HG03520 (cell line): ENCODE results near the gene BTK.
"Not testable (repeated sequence)": the region's sequence is repeated elsewhere in the genome, so short reads cannot be mapped to it uniquely, and the experiment has no call there.

Source experiments
- ATAC-seq: cut with Tn5 transposase; IDR thresholded peaks from one replicate; pipeline ENCODE4 v1.9.1; 2021; ENCODE audit warnings: mild to moderate bottlenecking, moderate library complexity; ENCODE audit not compliant: unreplicated experiment

The BTK gene

DNA sequence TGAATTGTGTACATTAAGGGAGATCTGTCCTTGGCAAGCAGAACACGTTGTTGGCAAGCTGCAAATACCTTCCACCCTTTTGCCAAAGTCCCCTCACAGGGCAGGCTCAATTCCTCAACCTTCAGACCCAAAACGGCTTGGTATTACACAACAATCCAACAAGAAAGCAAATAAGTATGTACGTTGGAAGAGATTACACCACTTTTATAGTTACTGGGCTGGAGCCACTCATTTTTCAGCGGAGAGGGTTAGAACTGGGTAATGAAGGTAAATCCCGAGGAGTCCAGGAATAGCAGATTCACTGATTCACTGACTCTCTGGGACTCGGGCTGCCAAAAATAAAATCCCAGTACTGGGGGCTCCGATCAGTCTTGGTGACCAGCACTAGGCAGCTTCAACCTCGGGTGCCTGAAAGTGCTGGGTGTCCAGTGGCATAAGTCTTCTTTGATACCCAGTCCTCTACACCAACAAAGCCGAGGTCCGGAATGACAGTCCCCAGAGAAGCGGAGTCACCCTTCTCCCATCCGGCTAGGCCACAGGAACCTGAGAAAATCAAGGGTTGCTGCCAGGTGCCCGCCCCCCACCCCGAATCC lies 38.0 kb downstream of the BTK start:
- ATAC-seq = no peak

DNA sequence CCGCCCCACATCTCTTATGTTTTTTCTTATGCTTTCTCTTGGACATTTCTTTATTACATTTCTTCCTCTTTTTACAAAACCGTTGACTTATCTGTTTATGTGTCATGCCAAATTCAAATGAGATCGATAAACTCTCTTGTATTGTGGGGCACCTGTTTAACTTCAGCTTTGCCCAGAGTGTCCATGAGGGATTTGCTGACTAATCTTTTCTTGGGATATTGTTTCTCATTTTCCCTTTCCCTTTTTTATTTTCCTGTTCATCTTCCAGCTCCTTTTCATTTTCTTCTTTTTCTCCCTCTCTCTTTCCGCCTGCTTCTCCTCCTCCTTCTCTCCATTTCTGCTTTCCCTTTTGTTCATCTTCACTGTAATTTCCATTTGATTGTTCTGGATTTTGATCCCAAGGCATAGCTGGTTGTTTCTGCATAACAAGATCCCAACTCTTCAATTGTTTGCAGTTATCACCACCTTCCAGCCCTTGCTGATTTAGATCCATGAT lies 48.2 kb downstream of the BTK start:
- ATAC-seq = no peak

DNA sequence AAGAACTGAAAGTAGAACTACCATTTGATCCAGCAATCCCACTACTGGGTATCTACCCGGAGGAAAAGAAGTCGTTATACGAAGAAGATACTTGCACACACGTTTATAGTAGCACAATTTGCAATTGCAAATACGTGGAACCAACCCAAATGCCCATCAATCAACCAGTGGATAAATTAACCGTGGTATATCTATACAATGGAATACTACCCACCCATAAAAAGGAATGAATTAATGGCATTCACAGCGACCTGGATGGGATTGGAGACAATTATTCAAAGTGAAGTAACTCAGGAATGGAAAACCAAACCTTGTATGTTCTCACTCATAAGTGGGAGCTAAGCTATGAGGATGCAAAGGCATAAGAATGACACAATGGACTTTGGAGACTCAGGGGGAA lies 51.7 kb downstream of the BTK start:
- ATAC-seq = not testable (repeated sequence)

DNA sequence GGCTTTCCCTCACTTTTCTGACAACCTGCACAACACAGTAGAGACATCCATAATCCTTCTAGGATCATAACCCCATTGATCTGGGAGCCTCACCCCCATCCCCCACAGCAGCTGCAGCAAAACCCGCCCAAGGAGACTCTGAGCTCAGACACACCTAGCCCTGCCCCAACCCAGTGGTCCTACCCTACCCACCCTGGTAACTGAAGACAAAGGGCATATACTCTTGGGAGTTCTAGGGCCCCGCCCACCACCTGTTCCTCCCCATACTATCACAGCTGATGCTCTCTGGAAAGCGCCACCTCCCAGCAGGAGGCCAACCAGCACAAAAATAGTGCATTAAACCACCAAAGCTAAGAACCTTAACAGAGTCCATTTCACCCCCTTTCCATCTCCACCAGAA lies 59.4 kb downstream of the BTK start:
- not testable (repeated sequence) for ATAC-seq

DNA sequence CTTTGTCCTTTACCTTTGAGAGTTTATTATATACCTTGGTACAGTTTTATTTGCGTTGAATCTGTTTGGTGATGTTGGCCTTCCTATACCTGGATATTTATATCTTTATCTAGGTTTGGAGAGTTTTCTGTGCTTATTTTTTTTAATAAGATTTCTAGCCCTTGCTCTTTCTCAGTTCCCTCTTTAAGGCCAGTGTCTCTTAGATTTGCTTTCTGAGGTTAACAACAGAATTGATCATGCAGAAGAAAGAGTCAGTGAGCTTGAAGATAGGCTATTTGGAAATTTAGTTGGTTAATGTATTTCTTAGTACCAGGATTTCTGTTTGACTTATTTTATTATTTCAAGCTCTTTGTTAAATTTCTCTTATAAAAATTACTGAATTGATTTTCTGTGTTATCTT lies 82.2 kb downstream of the BTK start:
- ATAC-seq = no peak
